ENCODE data around the gene KLK2.

The KLK2 gene

DNA sequence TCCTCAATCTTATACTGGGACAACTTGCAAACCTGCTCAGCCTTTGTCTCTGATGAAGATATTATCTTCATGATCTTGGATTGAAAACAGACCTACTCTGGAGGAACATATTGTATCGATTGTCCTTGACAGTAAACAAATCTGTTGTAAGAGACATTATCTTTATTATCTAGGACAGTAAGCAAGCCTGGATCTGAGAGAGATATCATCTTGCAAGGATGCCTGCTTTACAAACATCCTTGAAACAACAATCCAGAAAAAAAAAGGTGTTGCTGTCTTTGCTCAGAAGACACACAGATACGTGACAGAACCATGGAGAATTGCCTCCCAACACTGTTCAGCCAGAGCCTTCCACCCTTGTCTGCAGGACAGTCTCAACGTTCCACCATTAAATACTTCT is 22.5 kb upstream of the KLK2 start:
- DNase-seq (ENCODE audit: low spot score) = no peak

DNA sequence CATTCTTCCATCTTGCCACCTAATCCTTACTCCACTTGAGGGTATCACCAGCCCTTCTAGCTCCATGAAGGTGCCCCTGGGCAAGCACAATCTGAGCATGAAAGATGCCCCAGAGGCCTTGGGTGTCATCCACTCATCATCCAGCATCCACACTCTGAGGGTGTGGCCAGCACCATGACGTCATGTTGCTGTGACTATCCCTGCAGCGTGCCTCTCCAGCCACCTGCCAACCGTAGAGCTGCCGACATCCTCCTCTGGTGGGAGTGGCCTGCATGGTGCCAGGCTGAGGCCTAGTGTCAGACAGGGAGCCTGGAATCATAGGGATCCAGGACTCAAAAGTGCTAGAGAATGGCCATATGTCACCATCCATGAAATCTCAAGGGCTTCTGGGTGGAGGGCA is 21.6 kb upstream of the KLK2 start:
- no peak for DNase-seq (ENCODE audit: low spot score)

DNA sequence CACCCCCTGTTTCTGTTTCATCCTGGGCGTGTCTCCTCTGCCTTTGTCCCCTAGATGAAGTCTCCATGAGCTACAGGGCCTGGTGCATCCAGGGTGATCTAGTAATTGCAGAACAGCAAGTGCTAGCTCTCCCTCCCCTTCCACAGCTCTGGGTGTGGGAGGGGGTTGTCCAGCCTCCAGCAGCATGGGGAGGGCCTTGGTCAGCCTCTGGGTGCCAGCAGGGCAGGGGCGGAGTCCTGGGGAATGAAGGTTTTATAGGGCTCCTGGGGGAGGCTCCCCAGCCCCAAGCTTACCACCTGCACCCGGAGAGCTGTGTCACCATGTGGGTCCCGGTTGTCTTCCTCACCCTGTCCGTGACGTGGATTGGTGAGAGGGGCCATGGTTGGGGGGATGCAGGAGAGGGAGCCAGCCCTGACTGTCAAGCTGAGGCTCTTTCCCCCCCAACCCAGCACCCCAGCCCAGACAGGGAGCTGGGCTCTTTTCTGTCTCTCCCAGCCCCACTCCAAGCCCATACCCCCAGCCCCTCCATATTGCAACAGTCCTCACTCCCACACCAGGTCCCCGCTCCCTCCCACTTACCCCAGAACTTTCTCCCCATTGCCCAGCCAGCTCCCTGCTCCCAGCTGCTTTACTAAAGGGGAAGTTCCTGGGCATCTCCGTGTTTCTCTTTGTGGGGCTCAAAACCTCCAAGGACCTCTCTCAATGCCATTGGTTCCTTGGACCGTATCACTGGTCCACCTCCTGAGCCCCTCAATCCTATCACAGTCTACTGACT is 18.4 kb upstream of the KLK2 start, which contains the start of gene KLK3:
Gene KLK3, plus strand, starts transcription at position 280 of the 775 bp plus-strand sequence. Its CDS starts 41 bp downstream, at position 321.
- no peak for DNase-seq (ENCODE audit: low spot score)

DNA sequence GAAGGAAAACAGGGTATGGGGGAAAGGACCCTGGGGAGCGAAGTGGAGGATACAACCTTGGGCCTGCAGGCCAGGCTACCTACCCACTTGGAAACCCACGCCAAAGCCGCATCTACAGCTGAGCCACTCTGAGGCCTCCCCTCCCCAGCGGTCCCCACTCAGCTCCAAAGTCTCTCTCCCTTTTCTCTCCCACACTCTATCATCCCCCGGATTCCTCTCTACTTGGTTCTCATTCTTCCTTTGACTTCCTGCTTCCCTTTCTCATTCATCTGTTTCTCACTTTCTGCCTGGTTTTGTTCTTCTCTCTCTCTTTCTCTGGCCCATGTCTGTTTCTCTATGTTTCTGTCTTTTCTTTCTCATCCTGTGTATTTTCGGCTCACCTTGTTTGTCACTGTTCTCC is 15.9 kb upstream of the KLK2 start:
- no peak for DNase-seq (ENCODE audit: low spot score)

DNA sequence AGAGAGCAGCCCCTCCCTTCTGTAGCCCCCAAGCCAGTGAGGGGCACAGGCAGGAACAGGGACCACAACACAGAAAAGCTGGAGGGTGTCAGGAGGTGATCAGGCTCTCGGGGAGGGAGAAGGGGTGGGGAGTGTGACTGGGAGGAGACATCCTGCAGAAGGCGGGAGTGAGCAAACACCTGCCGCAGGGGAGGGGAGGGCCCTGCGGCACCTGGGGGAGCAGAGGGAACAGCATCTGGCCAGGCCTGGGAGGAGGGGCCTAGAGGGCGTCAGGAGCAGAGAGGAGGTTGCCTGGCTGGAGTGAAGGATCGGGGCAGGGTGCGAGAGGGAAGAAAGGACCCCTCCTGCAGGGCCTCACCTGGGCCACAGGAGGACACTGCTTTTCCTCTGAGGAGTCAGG is 14.4 kb upstream of the KLK2 start:
- no peak for DNase-seq (ENCODE audit: low spot score)

DNA sequence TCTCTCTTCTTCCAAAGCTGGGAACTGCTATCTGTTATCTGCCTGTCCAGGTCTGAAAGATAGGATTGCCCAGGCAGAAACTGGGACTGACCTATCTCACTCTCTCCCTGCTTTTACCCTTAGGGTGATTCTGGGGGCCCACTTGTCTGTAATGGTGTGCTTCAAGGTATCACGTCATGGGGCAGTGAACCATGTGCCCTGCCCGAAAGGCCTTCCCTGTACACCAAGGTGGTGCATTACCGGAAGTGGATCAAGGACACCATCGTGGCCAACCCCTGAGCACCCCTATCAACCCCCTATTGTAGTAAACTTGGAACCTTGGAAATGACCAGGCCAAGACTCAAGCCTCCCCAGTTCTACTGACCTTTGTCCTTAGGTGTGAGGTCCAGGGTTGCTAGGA is 13.4 kb upstream of the KLK2 start:
- no peak for DNase-seq (ENCODE audit: low spot score)

DNA sequence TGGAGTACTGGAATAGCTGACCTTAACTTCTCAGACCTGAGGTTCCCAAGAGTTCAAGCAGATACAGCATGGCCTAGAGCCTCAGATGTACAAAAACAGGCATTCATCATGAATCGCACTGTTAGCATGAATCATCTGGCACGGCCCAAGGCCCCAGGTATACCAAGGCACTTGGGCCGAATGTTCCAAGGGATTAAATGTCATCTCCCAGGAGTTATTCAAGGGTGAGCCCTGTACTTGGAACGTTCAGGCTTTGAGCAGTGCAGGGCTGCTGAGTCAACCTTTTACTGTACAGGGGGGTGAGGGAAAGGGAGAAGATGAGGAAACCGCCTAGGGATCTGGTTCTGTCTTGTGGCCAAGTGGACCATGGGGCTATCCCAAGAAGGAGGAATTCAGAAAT is 12.2 kb upstream of the KLK2 start:
- DNase-seq (ENCODE audit: low spot score) = no peak

DNA sequence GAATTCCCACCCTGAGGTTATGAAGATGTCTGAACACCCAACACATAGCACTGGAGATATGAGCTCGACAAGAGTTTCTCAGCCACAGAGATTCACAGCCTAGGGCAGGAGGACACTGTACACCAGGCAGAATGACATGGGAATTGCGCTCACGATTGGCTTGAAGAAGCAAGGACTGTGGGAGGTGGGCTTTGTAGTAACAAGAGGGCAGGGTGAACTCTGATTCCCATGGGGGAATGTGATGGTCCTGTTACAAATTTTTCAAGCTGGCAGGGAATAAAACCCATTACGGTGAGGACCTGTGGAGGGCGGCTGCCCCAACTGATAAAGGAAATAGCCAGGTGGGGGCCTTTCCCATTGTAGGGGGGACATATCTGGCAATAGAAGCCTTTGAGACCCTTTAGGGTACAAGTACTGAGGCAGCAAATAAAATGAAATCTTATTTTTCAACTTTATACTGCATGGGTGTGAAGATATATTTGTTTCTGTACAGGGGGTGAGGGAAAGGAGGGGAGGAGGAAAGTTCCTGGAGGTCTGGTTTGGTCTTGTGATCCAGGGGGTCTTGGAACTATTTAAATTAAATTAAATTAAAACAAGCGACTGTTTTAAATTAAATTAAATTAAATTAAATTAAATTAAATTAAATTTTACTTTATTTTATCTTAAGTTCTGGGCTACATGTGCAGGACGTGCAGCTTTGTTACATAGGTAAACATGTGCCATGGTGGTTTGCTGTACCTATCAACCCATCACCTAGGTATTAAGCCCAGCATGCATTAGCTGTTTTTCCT is 11.5 kb upstream of the KLK2 start:
- DNase-seq (ENCODE audit: low spot score) = no peak

DNA sequence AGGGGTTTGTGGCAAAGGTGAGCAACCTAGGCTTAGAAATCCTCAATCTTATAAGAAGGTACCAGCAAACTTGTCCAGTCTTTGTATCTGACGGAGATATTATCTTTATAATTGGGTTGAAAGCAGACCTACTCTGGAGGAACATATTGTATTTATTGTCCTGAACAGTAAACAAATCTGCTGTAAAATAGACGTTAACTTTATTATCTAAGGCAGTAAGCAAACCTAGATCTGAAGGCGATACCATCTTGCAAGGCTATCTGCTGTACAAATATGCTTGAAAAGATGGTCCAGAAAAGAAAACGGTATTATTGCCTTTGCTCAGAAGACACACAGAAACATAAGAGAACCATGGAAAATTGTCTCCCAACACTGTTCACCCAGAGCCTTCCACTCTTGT is 3.8 kb upstream of the KLK2 start:
- DNase-seq (ENCODE audit: low spot score) = no peak

DNA sequence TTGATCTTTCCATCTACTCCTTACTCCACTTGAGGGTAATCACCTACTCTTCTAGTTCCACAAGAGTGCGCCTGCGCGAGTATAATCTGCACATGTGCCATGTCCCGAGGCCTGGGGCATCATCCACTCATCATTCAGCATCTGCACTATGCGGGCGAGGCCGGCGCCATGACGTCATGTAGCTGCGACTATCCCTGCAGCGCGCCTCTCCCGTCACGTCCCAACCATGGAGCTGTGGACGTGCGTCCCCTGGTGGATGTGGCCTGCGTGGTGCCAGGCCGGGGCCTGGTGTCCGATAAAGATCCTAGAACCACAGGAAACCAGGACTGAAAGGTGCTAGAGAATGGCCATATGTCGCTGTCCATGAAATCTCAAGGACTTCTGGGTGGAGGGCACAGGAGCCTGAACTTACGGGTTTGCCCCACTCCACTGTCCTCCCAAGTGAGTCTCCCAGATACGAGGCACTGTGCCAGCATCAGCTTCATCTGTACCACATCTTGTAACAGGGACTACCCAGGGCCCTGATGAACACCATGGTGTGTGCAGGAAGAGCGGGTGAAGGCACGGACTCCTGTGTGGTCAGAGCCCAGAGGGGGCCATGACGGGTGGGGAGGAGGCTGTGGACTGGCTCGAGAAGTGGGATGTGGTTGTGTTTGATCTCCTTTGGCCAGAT is 2.7 kb upstream of the KLK2 start:
- no peak for DNase-seq (ENCODE audit: low spot score)

DNA sequence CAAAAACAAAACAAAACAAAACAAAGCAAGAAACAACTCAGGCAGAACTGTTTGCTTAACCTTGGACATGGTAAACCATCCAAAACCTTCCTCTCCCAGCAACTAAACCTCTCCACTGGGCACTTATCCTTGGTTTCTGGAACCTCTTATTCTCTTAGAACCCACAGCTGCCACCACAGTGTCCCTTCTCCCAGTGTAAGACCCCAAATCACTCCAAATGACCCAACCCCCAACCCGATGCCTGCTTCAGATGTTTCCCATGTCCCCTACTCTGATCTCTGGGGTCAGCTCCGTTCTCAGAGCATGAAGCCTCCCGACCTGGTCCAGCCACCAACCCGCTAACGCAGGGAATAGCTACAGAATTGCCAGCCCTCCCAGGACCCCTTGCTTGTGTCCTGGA is 972 bp downstream of the KLK2 start:
- DNase-seq (ENCODE audit: low spot score) = no peak

DNA sequence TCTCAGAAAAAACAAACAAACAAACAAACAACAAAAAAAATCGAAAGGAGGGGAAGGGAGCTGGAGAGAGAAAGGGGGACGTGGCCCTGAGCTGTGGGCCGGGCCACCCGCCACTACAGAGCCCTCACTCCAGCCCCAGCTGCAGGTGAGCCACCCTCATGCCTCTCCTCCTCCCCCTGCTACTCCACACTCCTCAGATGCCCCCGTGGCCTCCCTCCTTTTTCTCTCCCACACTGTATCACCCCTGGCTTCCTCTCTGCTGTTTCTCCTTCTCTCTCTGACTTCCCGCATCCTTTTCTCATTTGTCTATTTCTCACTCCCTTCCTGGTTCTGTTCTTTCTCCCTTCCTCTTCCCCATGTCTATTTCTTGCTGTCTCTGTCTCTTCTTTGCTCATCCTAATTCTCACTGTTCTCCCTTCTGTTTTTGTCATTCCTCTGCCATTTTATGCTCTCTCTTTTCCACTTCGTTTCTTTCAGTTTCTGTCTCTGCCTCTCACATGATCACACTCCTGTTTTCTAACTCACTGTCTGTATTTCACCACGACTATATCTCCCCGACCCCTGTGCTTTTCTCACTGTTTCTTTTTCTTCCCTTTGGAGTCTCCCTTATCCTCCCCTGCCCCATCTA is 2.7 kb downstream of the KLK2 start:
- no peak for DNase-seq (ENCODE audit: low spot score)

DNA sequence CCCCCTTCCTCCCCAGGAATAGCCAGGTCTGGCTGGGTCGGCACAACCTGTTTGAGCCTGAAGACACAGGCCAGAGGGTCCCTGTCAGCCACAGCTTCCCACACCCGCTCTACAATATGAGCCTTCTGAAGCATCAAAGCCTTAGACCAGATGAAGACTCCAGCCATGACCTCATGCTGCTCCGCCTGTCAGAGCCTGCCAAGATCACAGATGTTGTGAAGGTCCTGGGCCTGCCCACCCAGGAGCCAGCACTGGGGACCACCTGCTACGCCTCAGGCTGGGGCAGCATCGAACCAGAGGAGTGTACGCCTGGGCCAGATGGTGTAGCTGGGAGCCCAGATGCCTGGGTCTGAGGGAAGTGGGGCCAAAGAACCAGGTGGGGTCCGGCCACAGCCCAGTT is 3.2 kb downstream of the KLK2 start:
- no peak for DNase-seq (ENCODE audit: low spot score)

DNA sequence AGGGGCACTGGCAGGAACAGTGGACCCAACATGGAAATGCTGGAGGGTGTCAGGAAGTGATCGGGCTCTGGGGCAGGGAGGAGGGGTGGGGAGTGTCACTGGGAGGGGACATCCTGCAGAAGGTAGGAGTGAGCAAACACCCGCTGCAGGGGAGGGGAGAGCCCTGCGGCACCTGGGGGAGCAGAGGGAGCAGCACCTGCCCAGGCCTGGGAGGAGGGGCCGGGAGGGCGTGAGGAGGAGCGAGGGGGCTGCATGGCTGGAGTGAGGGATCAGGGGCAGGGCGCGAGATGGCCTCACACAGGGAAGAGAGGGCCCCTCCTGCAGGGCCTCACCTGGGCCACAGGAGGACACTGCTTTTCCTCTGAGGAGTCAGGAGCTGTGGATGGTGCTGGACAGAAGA is 4.1 kb downstream of the KLK2 start:
- DNase-seq (ENCODE audit: low spot score) = no peak

DNA sequence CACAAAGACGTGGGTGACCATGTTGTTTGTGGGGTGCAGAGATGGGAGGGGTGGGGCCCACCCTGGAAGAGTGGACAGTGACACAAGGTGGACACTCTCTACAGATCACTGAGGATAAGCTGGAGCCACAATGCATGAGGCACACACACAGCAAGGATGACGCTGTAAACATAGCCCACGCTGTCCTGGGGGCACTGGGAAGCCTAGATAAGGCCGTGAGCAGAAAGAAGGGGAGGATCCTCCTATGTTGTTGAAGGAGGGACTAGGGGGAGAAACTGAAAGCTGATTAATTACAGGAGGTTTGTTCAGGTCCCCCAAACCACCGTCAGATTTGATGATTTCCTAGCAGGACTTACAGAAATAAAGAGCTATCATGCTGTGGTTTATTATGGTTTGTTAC is 5.6 kb downstream of the KLK2 start:
- no peak for DNase-seq (ENCODE audit: low spot score)

DNA sequence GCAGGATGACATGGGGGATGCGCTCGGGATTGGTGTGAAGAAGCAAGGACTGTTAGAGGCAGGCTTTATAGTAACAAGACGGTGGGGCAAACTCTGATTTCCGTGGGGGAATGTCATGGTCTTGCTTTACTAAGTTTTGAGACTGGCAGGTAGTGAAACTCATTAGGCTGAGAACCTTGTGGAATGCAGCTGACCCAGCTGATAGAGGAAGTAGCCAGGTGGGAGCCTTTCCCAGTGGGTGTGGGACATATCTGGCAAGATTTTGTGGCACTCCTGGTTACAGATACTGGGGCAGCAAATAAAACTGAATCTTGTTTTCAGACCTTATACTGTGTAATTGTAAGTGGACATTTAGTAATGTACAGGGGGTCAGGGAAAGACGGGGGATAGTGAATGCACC is 7.0 kb downstream of the KLK2 start:
- DNase-seq (ENCODE audit: low spot score) = no peak

DNA sequence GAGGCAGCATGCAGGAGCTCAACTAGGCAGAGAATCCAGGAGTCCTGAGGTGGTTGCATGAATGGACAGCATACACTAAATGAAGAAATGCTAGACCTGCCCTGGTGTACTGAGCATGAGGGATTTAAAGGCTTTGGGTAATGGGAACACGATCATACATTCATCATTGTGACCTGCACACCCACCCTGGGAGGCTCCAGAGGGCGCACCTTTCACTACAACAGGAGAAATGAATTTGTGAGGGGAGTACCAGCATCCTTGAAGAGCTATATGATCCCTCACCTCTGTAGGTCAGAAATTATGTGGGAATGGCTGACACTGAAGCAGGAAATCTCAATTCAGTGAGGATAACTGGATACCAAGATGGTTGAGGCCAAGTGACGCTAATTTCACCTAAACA is 8.9 kb downstream of the KLK2 start:
- DNase-seq (ENCODE audit: low spot score) = no peak

DNA sequence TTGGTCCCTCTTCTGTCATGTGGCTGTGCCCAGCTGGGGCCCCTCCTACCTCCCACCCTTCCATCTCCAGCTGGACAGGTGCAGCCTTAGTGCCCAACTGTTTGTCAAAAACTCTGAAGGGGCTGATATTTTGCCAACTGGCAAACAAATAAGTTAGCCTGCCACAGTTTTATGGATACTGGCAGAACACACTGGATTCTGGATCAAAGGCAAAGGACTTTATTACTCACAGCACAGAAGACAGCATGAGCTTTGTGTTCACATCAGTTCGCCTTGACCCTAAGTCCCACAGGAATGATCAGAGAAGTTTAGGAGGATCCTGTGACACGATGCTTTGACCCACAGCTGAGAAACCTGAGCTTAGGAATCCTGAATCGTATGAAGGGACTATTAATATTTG is 16.4 kb downstream of the KLK2 start:
- no peak for DNase-seq (ENCODE audit: low spot score)

DNA sequence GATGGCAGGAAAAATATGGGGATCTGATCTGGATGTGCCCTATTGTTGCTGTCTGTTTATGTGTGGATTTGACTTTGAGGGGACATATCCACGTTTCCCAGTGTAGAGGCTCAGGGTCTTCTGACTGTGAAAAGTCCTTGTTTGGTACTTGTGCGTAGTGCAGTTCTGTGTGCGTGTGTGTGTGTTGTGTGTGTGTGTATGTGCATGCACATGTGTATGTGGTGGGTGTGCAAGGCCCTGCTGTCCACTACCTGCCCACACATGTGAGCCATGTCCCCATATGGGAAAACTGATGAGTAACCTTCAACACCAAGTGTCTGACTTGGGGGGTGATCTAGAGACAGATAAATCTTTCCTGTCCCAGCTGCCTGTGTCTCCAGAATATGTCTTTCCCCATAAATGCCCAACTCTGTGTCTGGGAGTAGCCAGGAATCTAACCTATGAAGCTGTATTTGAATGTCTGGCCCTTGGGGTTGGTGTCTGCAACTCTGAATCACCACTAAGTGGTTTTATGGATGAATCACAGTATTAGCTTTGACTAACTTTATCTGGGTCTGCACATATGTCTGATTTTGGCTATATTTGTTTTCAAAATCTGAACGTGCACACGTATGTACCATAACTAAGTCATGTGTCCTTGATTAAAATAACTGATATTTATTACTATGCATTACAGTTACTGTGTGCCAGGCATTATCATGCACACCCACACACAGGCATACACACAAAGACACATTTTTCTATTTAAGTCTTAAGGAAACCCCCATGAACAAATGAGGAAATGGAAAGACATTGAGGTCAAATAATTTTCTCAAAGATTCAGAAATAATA is 17.4 kb downstream of the KLK2 start:
- DNase-seq (ENCODE audit: low spot score) = no peak

DNA sequence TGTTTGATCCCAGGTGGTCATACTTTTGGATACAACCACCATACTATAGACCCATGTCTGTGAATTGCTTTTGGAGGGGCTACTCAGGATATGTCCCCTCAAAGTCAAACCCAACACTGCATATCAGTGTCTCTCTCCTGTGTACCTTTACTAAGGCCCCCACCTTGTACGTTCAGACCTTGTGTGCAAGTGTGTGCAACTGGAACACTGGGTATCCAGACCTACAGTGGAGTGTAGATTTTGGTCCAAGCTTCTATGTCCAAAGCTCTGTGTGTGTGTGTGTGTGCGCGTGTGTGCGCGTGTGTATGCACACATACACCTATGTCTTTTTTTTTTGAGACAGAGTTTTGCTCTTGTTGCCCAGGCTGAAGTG is 18.0 kb downstream of the KLK2 start:
- no peak for DNase-seq (ENCODE audit: low spot score)

DNA sequence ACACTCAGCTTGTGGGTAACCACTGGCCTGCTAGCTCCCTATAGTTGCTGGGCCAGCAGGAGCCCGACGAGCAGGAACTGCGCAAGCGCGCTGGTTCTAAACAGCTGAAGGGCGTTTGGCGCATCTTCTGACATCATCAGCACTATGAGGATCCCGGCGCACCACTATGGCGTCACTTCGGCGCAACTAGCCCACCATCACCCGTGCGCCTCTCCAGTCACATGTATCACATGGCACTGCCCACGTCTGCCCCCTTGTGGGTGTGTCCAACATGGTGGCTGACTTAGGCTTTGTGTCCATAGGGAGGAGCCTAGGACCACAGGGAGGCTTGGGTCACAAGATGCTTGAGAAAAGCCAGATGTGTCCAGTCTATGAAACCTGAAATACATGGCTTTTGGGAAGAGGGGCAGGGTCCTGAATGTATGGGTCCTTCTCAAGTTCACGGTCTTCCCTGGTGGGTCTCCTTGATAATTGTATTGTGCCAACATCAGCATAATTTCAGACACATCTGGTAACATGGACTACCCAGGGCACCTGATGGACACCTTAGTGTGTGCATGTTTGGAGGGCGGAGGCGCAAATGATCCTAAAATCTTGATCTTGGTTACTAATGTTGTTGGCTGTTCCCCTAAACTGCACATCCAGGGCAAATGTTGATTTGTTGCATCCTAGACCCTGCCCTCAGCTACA is 20.0 kb downstream of the KLK2 start:
- DNase-seq (ENCODE audit: low spot score) = no peak

Measured in kidney capillary endothelial cell (primary cell).